SK-N-SH (cell line): ENCODE results near the gene MED14. TPM values are rescaled to one million over a fixed set of nuclear protein-coding genes. Genes with fewer than 3 reads are reported as not detected.
"Not testable (repeated sequence)": the region's sequence is repeated elsewhere in the genome, so short reads cannot be mapped to it uniquely, and the experiment has no call there.

ENCODE experiments used
- CTCF ChIA-PET: fragments of 300-600, 350-600 bp; formaldehyde crosslinking; extraction: SDS; loops from one replicate; lab custom pipeline; 2021; lab: Yijun Ruan, JAX
- POLR2A ChIA-PET: fragments of 350-600 bp; sonication (Branson Sonifier 250); formaldehyde crosslinking; extraction: SDS; loops from one replicate; lab custom pipeline; 2020; ENCODE audit warnings: antibody characterized with exemption, inconsistent platforms; lab: Yijun Ruan, JAX
- DNase-seq: peaks from one replicate; pipeline ENCODE4 v3.0.0; 2012
- H2AFZ ChIP-seq: fragments of 200-600 bp; sonication (generic); 2 replicates; pipeline ENCODE4 v1.8.1; 2016; ENCODE audit warnings: antibody characterized with exemption, mild to moderate bottlenecking, low read depth
- H3F3A ChIP-seq: fragments of 200-600 bp; sonication (generic); replicated peaks from 2 replicates; pipeline ENCODE3; 2016; ENCODE audit warnings: antibody characterized with exemption, mild to moderate bottlenecking; ENCODE audit not compliant: insufficient read depth
- H3K27ac ChIP-seq, 2 experiments: fragments of 200-500 bp in 1 of 2; fragments of 200-600 bp in 1 of 2; sonication (Bioruptor generic) in 1 of 2; sonication (generic), shearing (Covaris generic) in 1 of 2; 2 replicates each; pipeline versions ENCODE4 v1.5.1 to v1.6.1; 2014 to 2016; ENCODE audit warnings: low read depth in 2 of 2, inconsistent platforms in 1 of 2, low read length in 1 of 2, mild to moderate bottlenecking in 1 of 2, mixed read lengths in 1 of 2
- H3K27me3 ChIP-seq: fragments of 200-600 bp; sonication (generic), shearing (Covaris generic); 2 replicates; pipeline ENCODE4 v1.6.1; 2016; ENCODE audit warnings: mixed run types; ENCODE audit not compliant: insufficient read depth
- H3K36me3 ChIP-seq, 2 experiments: fragments of 200-500 bp in 1 of 2; fragments of 200-600 bp in 1 of 2; sonication (Bioruptor generic) in 1 of 2; sonication (generic) in 1 of 2; replicated peaks in 1 of 2; 2 replicates each; pipeline versions ENCODE3 to v1.5.1; 2014 to 2016; ENCODE audit warnings: low read length in 1 of 2, mild to moderate bottlenecking in 1 of 2; ENCODE audit not compliant: insufficient read depth in 2 of 2, control insufficient read depth in 1 of 2
- H3K4me1 ChIP-seq, 2 experiments: fragments of 200-500 bp in 1 of 2; fragments of 200-600 bp in 1 of 2; sonication (Bioruptor generic) in 1 of 2; sonication (generic), shearing (Covaris generic) in 1 of 2; 2 replicates each; pipeline versions ENCODE4 v1.5.1 to v1.6.1; 2014 to 2016; ENCODE audit warnings: low read depth in 1 of 2, low read length in 1 of 2, mixed run types in 1 of 2; ENCODE audit not compliant: insufficient read depth in 2 of 2, control insufficient read depth in 1 of 2
- H3K4me2 ChIP-seq: fragments of 200-600 bp; sonication (generic), shearing (Covaris generic); 2 replicates; pipeline ENCODE4 v1.6.1; 2017; ENCODE audit warnings: mixed run types
- H3K4me3 ChIP-seq, 2 experiments: fragments of 200-500 bp in 1 of 2; fragments of 200-600 bp in 1 of 2; sonication (Bioruptor generic) in 1 of 2; sonication (generic), shearing (Covaris generic) in 1 of 2; 2 replicates each; pipeline versions ENCODE4 v1.5.1 to v1.8.1; 2014 to 2016; ENCODE audit warnings: low read depth in 2 of 2, inconsistent platforms in 1 of 2, low read length in 1 of 2, mild to moderate bottlenecking in 1 of 2, mixed read lengths in 1 of 2, moderate library complexity in 1 of 2
- H3K79me2 ChIP-seq: fragments of 200-600 bp; sonication (generic); 2 replicates; pipeline ENCODE4 v1.8.1; 2017; ENCODE audit warnings: mild to moderate bottlenecking; ENCODE audit not compliant: insufficient read depth
- H3K9ac ChIP-seq: fragments of 200-600 bp; sonication (generic); 2 replicates; pipeline ENCODE4 v1.6.1; 2017; ENCODE audit warnings: mixed run types
- H3K9me2 ChIP-seq: fragments of 200-600 bp; sonication (generic); 2 replicates; pipeline ENCODE4 v1.6.1; 2017; ENCODE audit warnings: mixed run types
- H3K9me3 ChIP-seq: fragments of 200-600 bp; sonication (generic); 2 replicates; pipeline ENCODE4 v1.6.1; 2017; ENCODE audit warnings: mixed run types, mild to moderate bottlenecking, moderate library complexity
- H4K20me1 ChIP-seq: fragments of 200-600 bp; sonication (generic); 2 replicates; pipeline ENCODE4 v1.6.1; 2017; ENCODE audit warnings: mild to moderate bottlenecking, mixed run types; ENCODE audit not compliant: insufficient read depth
- CHD2 ChIP-seq: fragments of 150-350 bp; IDR thresholded peaks from 2 replicates; pipeline ENCODE4 v1.6.1; 2018; ENCODE audit warnings: low read length; ENCODE audit not compliant: partially characterized antibody
- EP300 ChIP-seq, 2 experiments: IDR thresholded peaks; 2 replicates each; pipeline versions ENCODE4 v1.4.0 to v1.6.1; 2012; ENCODE audit warnings: borderline replicate concordance in 1 of 2, low read depth in 1 of 2, low read length in 1 of 2
- FOXJ3 ChIP-seq: sonication (generic); formaldehyde crosslinking; IDR thresholded peaks from 2 replicates; pipeline ENCODE4 v1.5.1; 2020; ENCODE audit warnings: mild to moderate bottlenecking, missing genetic modification reagents
- GABPA ChIP-seq: IDR thresholded peaks from 2 replicates; pipeline ENCODE4 v1.4.0; 2012; ENCODE audit warnings: low read depth, mild to moderate bottlenecking
- JUND ChIP-seq: IDR thresholded peaks from 2 replicates; pipeline ENCODE4 v1.4.0; 2012
- MAX ChIP-seq: IDR thresholded peaks from 2 replicates; pipeline ENCODE4 v1.4.0; 2012; ENCODE audit warnings: low read depth
- MEF2A ChIP-seq: IDR thresholded peaks from 2 replicates; pipeline ENCODE4 v1.4.0; 2012; ENCODE audit warnings: low read depth, borderline replicate concordance
- MXI1 ChIP-seq: IDR thresholded peaks from 2 replicates; pipeline ENCODE4 v1.6.1; 2012; ENCODE audit warnings: mild to moderate bottlenecking, low read depth, low read length, improper control_type of control experiment
- NRF1 ChIP-seq: IDR thresholded peaks from 2 replicates; pipeline ENCODE4 v1.6.1; 2012; ENCODE audit warnings: low read depth, mild to moderate bottlenecking, low read length
- RAD21 ChIP-seq: IDR thresholded peaks from 2 replicates; pipeline ENCODE4 v1.6.1; 2012; ENCODE audit warnings: mild to moderate bottlenecking, low read length
- RCOR1 ChIP-seq: fragments of 150-350 bp; IDR thresholded peaks from 2 replicates; pipeline ENCODE4 v1.6.1; 2017; ENCODE audit warnings: antibody characterized with exemption, low read length
- RFX5 ChIP-seq: IDR thresholded peaks from 2 replicates; pipeline ENCODE4 v1.6.1; 2012; ENCODE audit warnings: mild to moderate bottlenecking, improper control_type of control experiment, low read length
- RXRA ChIP-seq: IDR thresholded peaks from 2 replicates; pipeline ENCODE4 v1.4.0; 2012; ENCODE audit warnings: low read depth, mild to moderate bottlenecking, borderline replicate concordance
- SIN3A ChIP-seq: IDR thresholded peaks from 2 replicates; pipeline ENCODE4 v1.6.1; 2012; ENCODE audit warnings: low read depth, mild to moderate bottlenecking, low read length, moderate library complexity, borderline replicate concordance
- SMC3 ChIP-seq: IDR thresholded peaks from 2 replicates; pipeline ENCODE4 v1.6.1; 2012; ENCODE audit warnings: low read depth, low read length, improper control_type of control experiment
- TAF1 ChIP-seq: IDR thresholded peaks from 2 replicates; pipeline ENCODE4 v1.6.1; 2012; ENCODE audit warnings: low read depth, mild to moderate bottlenecking, low read length, moderate library complexity, borderline replicate concordance
- TEAD4 ChIP-seq: IDR thresholded peaks from 2 replicates; pipeline ENCODE4 v1.4.0; 2012; ENCODE audit warnings: mild to moderate bottlenecking, borderline replicate concordance; ENCODE audit not compliant: insufficient read depth
- WGBS: methylation state at CpG from one replicate; pipeline ENCODE4 v1.1.6; 2017; ENCODE audit warnings: low lambda C conversion rate; 5-methylcytosine and 5-hydroxymethylcytosine counted together
- polyA plus RNA-seq, 3 experiments: library from polyadenylated mRNA; depleted of rRNA; stranded (reverse); fragments of >200 nt; gene quantifications; 2 replicates each; pipeline ENCODE4 v1.2.3, GENCODE V29; 2012

MED14 gene
- polyA plus RNA-seq, 1 of the 3 experiments (the other 2 are of a cell fraction) = 24.5 TPM

DNA sequence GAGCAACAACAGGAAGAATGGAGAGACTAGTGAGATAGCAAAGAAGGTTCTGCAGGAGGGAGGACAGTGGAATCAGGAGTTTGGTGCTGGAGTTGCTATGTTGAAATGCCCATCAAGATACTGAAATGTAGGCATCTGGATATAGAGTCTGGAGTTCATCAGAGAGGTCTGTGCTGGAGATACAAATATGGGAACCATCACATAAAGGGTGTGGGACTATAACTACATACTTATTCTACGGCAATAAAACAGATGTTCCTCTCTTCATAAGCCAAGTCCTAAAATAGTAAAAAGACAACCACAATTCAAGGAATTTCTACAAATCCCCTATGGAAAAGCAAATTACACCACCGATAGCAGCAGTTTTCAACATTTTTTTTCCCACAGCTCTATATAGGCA lies 1.6 kb downstream of the MED14 start:
- Histone ChIP-seq H4K20me1 (peaks cover 27% of the 10 kb centered on the region), H3K27me3 (no peaks in the 10 kb centered on the region), H2AFZ (no peak overlapping the region), H3K36me3 (no peaks in the 10 kb centered on the region), H3K9me2 (no peaks in the 10 kb centered on the region), H3K9ac (peak overlapping the region; percentile 88; the same call in 1 of the 2 replicates), H3K4me2 (peak overlapping the region; percentile 80), H3K27ac (no peak overlapping the region; a peak in 1 of 4 replicates), H3F3A (peaks cover 4% of the 10 kb centered on the region), H3K9me3 (no peaks in the 10 kb centered on the region), H3K4me1 (no peaks in the 10 kb centered on the region; a peak in 1 of 4 replicates), H3K4me3 (peak overlapping the region; percentile 73 to 78; a peak in 3 of 4 replicates), H3K79me2 (peaks cover 60% of the 10 kb centered on the region)
- DNase-seq = peak; percentile 41
- TF ChIP-seq SMC3 (no peak), MAX (no peak), NRF1 (no peak), RFX5 (no peak), RAD21 (no peak), CHD2 (no peak), MEF2A (no peak), RCOR1 (peak; percentile 62; the same call in 1 of the 2 replicates)
- CTCF ChIA-PET = interaction anchor here (1.0 kb wide), 1 partner anchor 49 kb away, joined by 3 read pairs; no protein-coding TSS in a partner anchor
- 59% methylated on average over 2 of the region's 2 CpGs for WGBS
- POLR2A ChIA-PET = no interaction called here

- peaks cover 72% of the 10 kb centered on the region for H3K79me2 ChIP-seq
- H3K9ac ChIP-seq, H3K4me1 ChIP-seq: not testable (repeated sequence)
These were observed 2.8 kb downstream of the MED14 start for GRCh38 chrX:40732499-40732898.

DNA sequence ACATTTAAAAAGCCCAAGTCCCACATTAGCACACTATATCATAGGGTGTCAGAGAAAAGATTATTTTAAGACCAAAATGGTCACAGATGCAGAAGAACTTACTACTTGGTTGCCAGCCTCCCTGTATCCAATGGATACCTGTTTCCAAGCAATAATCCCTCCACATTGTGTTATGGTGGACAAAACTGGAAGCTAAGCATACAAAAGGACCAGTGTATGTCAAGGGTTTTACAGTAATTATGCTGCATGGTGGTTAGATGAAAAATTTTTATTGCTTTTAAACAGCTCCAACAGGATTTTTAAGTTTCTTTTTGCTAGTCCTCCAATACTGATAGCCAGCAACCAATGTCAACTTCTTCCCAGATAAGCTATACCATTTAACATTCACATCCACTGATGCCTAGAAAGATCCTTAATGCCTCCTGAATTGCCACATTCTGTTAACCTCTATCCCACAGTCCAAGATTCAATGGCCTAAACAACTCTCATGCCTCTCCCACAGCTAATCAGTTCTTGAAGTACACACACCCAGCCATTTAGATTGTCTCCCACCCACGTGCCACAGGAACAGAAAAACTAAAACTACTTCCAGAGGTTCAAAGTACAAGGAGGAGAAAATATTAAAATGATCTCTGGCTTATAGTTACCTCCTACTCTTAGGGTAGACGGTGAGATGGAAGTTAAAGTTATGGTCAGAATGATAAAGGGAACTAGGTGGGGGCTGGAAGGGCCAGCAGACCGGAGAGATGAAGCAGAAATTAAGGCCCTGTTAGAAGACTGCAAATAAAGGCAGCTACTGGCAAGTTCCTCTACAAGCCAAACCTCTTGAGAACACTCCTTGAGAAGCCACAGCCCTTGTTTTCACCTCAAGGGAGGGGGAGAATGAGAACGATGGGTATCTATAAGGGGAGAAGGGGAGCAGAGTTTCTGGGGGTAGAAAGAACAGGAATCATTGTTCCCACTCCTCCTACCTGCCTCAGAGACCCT lies 5.5 kb downstream of the MED14 start:
- H3K36me3 ChIP-seq = peaks cover 0 to 12% of the 10 kb centered on the region in 2 experiments
- H3K79me2 ChIP-seq = peaks cover 79% of the 10 kb centered on the region

More at GRCh38 chrX:40732499-40732898, 2.8 kb downstream of the MED14 start:
- peaks cover 32% of the 10 kb centered on the region for H4K20me1 ChIP-seq
- H3K27ac ChIP-seq, H3F3A ChIP-seq, DNase-seq, POLR2A ChIA-PET, H3K4me3 ChIP-seq, H3K36me3 ChIP-seq, CTCF ChIA-PET, H3K9me2 ChIP-seq, H2AFZ ChIP-seq, H3K27me3 ChIP-seq, H3K9me3 ChIP-seq, H3K4me2 ChIP-seq: not testable (repeated sequence)
- WGBS = 92% methylated on average over 5 of the region's 5 CpGs

More for the DNA sequence above, 5.5 kb downstream of the MED14 start:
- no peaks in the 10 kb centered on the region for H3K9me3 ChIP-seq
- no peaks in the 10 kb centered on the region for H3K9me2 ChIP-seq
- H3F3A ChIP-seq = no peaks in the 10 kb centered on the region
- no peak for DNase-seq
- no peak overlapping the region for H2AFZ ChIP-seq
- no peak for TF ChIP-seq TAF1
- no peak for TF ChIP-seq CHD2
- TF ChIP-seq MXI1 = no peak
- no peak for TF ChIP-seq SMC3
- TF ChIP-seq JUND = no peak
- TF ChIP-seq TEAD4 = no peak
- TF ChIP-seq SIN3A = no peak
- TF ChIP-seq GABPA = no peak
- TF ChIP-seq RXRA = no peak
- no peak for TF ChIP-seq FOXJ3 (CRISPR knock-in tag)
- no peak for TF ChIP-seq RCOR1
- no peak for TF ChIP-seq EP300 (IDR thresholded peaks at IDR 0.05; ENCODE audit: borderline replicate concordance in 1 of 2, low read depth in 1 of 2, low read length in 1 of 2)
- 77% methylated on average over 4 of the region's 4 CpGs for WGBS
- no peak overlapping the region for H3K4me2 ChIP-seq
- H3K9ac ChIP-seq = no peak overlapping the region
- peaks cover 32% of the 10 kb centered on the region for H4K20me1 ChIP-seq
- ChIA-PET POLR2A (no interaction called here), CTCF (interaction anchor here (0.6 to 1.2 kb wide), 5 partner anchors 26 to 112 kb away, joined by 3 to 5 read pairs (median 4); no protein-coding TSS in a partner anchor)
- no peak overlapping the region for H3K4me3 ChIP-seq
- no peak overlapping the region for H3K27ac ChIP-seq
- H3K4me1 ChIP-seq = no peaks in the 10 kb centered on the region
- no peaks in the 10 kb centered on the region for H3K27me3 ChIP-seq
